Fibroblast of lung (primary cell): ENCODE data around the gene GDF2.

Experiments
- EZH2 ChIP-seq: IDR thresholded peaks from 2 replicates; pipeline ENCODE4 v1.5.1; 2012; ENCODE audit warnings: low read length, control low read depth, mild to moderate bottlenecking; ENCODE audit errors: missing control alignments
- TF ChIP-seq, protein P1 (sequence below), 2 donors: IDR thresholded peaks in 1 of 2; conservative IDR thresholded peaks in 1 of 2; 1 replicate in 1 of 2; 2 replicates in 1 of 2; pipeline ENCODE4 v1.5.1; 2011 to 2012; ENCODE audit warnings: low read length in 2 of 2, control low read depth in 1 of 2, inconsistent platforms in 1 of 2, low read depth in 1 of 2, mild to moderate bottlenecking in 1 of 2

DNA sequence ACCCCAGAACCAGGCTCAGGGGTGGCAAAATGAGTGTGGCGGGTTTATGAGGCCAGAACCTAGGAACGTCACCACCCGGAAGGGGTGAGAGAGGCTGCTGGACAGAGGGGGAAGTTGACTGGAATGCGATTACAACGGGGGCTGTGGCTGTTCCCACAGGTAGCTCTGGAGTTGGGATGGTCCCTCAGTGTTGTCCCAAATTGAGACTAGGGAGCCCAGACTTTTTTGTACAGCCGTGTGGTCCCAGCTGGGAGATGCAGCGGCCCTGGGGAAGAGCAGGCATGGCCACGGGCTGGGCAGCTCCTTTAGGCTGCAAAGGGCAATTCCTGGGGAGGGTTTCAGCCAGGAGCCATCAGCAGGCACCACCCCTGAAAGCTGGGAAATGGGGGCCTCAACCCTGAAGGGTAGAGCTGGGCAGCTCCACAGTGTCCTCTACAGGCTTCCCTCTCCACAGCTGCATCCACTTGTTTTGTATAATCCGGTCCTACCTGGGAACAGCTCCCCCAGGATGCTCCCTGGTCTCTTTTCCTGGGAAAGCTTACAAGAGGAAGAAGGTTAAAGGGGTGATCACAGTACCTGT is 33.2 kb upstream of the GDF2 start:
- TF ChIP-seq, protein P1, sequence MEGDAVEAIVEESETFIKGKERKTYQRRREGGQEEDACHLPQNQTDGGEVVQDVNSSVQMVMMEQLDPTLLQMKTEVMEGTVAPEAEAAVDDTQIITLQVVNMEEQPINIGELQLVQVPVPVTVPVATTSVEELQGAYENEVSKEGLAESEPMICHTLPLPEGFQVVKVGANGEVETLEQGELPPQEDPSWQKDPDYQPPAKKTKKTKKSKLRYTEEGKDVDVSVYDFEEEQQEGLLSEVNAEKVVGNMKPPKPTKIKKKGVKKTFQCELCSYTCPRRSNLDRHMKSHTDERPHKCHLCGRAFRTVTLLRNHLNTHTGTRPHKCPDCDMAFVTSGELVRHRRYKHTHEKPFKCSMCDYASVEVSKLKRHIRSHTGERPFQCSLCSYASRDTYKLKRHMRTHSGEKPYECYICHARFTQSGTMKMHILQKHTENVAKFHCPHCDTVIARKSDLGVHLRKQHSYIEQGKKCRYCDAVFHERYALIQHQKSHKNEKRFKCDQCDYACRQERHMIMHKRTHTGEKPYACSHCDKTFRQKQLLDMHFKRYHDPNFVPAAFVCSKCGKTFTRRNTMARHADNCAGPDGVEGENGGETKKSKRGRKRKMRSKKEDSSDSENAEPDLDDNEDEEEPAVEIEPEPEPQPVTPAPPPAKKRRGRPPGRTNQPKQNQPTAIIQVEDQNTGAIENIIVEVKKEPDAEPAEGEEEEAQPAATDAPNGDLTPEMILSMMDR (conservative IDR thresholded peaks at IDR 0.05 in 1 of 2, IDR thresholded peaks at IDR 0.05 in 1 of 2; ENCODE audit: low read depth in 1 of 2, low read length in 2 of 2): no peak
- TF ChIP-seq EZH2: no peak
